ENCODE results near the gene ELF3. TPM values are rescaled to one million over a fixed set of nuclear protein-coding genes. Genes with fewer than 3 reads are reported as not detected.

ELF3 gene
- total and polyA plus RNA-seq, 2 of the 8 experiments (the other 6 are each of a cell fraction or from before 2014, with no cell fraction given): 17.3 to 25.0 TPM

DNA sequence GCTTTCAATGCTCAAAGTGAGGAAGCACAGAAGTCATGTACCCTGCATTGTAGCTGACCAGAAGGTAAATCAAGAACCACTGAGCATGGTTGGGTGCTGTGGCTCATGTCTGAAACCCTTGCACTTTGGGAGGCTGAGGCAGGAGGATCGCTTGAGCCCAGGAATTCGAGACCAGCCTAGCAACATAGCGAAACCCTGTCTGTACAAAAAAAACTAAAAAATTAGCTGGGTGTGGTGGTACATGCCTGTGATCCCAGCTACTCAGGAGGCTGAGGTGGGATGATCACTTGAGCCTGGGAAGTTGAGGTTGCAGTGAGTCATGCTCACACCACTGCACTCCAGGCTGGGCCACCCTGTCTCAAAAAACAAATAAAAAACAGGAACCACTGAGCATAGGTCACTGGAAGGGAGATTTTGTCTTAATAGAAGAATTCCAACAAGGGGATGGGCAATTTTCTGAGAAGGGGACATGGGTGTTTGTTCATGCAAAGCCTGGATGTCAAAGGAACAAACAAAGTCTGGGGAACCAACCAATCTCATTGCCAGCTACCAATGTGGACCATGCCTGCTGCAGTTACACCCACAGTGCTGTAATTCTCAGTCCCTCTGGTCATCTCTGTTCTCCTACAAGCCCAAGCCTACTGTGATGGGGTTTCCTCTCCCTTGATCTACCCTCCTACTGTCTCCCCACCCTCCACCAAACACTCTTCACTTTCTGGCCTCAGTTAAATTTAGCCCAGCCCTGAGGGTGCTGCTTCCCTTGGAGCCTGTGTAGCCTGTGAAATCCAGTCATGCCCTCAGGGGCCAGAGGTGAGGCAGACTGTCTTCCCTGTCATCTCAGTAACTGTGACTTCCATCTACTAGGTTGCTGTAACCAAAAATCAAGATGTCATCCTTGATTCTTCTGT lies 47.9 kb downstream of the ELF3 start (continued):
- TF ChIP-seq, protein P1, sequence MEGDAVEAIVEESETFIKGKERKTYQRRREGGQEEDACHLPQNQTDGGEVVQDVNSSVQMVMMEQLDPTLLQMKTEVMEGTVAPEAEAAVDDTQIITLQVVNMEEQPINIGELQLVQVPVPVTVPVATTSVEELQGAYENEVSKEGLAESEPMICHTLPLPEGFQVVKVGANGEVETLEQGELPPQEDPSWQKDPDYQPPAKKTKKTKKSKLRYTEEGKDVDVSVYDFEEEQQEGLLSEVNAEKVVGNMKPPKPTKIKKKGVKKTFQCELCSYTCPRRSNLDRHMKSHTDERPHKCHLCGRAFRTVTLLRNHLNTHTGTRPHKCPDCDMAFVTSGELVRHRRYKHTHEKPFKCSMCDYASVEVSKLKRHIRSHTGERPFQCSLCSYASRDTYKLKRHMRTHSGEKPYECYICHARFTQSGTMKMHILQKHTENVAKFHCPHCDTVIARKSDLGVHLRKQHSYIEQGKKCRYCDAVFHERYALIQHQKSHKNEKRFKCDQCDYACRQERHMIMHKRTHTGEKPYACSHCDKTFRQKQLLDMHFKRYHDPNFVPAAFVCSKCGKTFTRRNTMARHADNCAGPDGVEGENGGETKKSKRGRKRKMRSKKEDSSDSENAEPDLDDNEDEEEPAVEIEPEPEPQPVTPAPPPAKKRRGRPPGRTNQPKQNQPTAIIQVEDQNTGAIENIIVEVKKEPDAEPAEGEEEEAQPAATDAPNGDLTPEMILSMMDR (IDR thresholded peaks at IDR 0.05; ENCODE audit: control extremely low read depth in 1 of 3, insufficient read depth in 1 of 3, low read depth in 1 of 3, low read length in 3 of 3): no peak
- TF ChIP-seq ZNF274 (IDR thresholded peaks at IDR 0.05; ENCODE audit: borderline replicate concordance, extremely low read depth, low read length) (no peak), PHF8 (conservative IDR thresholded peaks at IDR 0.05; ENCODE audit: low read depth, low read length) (no peak), NANOG (IDR thresholded peaks at IDR 0.05; ENCODE audit: insufficient read depth, low read depth, low read length, poor library complexity, severe bottlenecking) (no peak), BRCA1 (IDR thresholded peaks at IDR 0.05; ENCODE audit: low read depth, low read length) (no peak), POLR2AphosphoS5 (IDR thresholded peaks at IDR 0.05; ENCODE audit: low read depth, low read length) (no peak), CTBP2 (IDR thresholded peaks at IDR 0.05; ENCODE audit: borderline replicate concordance, insufficient read depth, insufficient read length, low read length) (no peak), TAF7 (optimal IDR thresholded peaks at IDR 0.05; ENCODE audit: borderline replicate concordance, low read depth, low read length) (no peak), CHD1 (IDR thresholded peaks at IDR 0.05; ENCODE audit: low read depth, low read length) (no peak)
